HepG2 (cell line): ENCODE data around the gene ZNF32. TPM values are rescaled to one million over a fixed set of nuclear protein-coding genes. Genes with fewer than 3 reads are reported as not detected.

Source experiments
- FOXC1 ChIP-seq: sonication (generic); formaldehyde crosslinking; IDR thresholded peaks from 2 replicates; pipeline ENCODE4 v1.8.0; 2022; ENCODE audit warnings: mild to moderate bottlenecking, missing genetic modification reagents, borderline replicate concordance
- HOXA3 ChIP-seq: sonication (generic); formaldehyde crosslinking; IDR thresholded peaks from 2 replicates; pipeline ENCODE4 v1.5.0; 2020; ENCODE audit warnings: missing genetic modification reagents
- IKZF1 ChIP-seq: fragments of 450-650 bp; IDR thresholded peaks from 2 replicates; pipeline ENCODE4 v1.7.1; 2016
- SAFB2 ChIP-seq: sonication (generic); formaldehyde crosslinking; IDR thresholded peaks from 2 replicates; pipeline ENCODE4 v1.5.1; 2020; ENCODE audit warnings: missing genetic modification reagents, low read depth, mild to moderate bottlenecking, borderline replicate concordance
- ZBTB42 ChIP-seq: sonication (generic); formaldehyde crosslinking; IDR thresholded peaks from 2 replicates; pipeline ENCODE4 v1.5.0; 2020; ENCODE audit warnings: mild to moderate bottlenecking, missing genetic modification reagents
- ZNF337 ChIP-seq: sonication (generic); formaldehyde crosslinking; IDR thresholded peaks from 2 replicates; pipeline ENCODE4 v1.5.1; 2020; ENCODE audit warnings: missing genetic modification reagents, low read depth, mild to moderate bottlenecking, borderline replicate concordance
- ZNF34 ChIP-seq: sonication (generic); formaldehyde crosslinking; IDR thresholded peaks from 2 replicates; pipeline ENCODE4 v1.4.0; 2020; ENCODE audit warnings: mild to moderate bottlenecking, missing genetic modification reagents, borderline replicate concordance
- ZNF567 ChIP-seq: sonication (generic); formaldehyde crosslinking; IDR thresholded peaks from 2 replicates; pipeline ENCODE4 v1.8.1; 2023; ENCODE audit warnings: mild to moderate bottlenecking, missing genetic modification reagents, borderline replicate concordance
- ZNF792 ChIP-seq: IDR thresholded peaks from 2 replicates; pipeline ENCODE4 v1.6.1; 2016
- polyA plus RNA-seq, 8 experiments: library from polyadenylated mRNA; depleted of rRNA in 3 of 8; stranded (reverse) in 7 of 8; unstranded in 1 of 8; fragments of >200 nt; fragmentation: Illumina TruSeq in 4 of 8; extraction: Trizol in 4 of 8; gene quantifications; 2 replicates each; pipeline versions ENCODE4 v1.2.1 to v1.2.3, GENCODE V29; 2011 to 2016; ENCODE audit warnings: low read depth in 4 of 8, missing spikeins in 1 of 8, mixed read lengths in 1 of 8; ENCODE audit not compliant: insufficient read depth in 1 of 8
- total RNA-seq, 5 experiments: library from RNA; depleted of rRNA; stranded (reverse); fragments of >200 nt; fragmentation: Illumina TruSeq; extraction: Trizol; gene quantifications; 2 replicates each; pipeline ENCODE4 v1.2.3, GENCODE V29; 2016; ENCODE audit warnings: low read depth in 1 of 5
- TF ChIP-seq, protein P1 (sequence below): sonication (generic); formaldehyde crosslinking; IDR thresholded peaks from 2 replicates; pipeline ENCODE4 v1.8.0; 2022; ENCODE audit warnings: mild to moderate bottlenecking, missing genetic modification reagents; ENCODE audit not compliant: insufficient replicate concordance
- TF ChIP-seq, protein P2 (sequence below): sonication (generic); formaldehyde crosslinking; IDR thresholded peaks from 2 replicates; pipeline ENCODE4 v1.5.0; 2020; ENCODE audit warnings: missing genetic modification reagents
- TF ChIP-seq, protein P3 (sequence below): sonication (generic); formaldehyde crosslinking; IDR thresholded peaks from 2 replicates; pipeline ENCODE4 v1.4.0; 2020; ENCODE audit warnings: mild to moderate bottlenecking, missing genetic modification reagents
- TF ChIP-seq, protein P4 (sequence below): sonication (generic); formaldehyde crosslinking; conservative IDR thresholded peaks from 2 replicates; pipeline ENCODE4 v1.4.0; 2020; ENCODE audit warnings: missing genetic modification reagents

Gene ZNF32
- total and polyA plus RNA-seq, 2 of the 13 experiments (the other 11 are each of a cell fraction or from before 2014, with no cell fraction given): 12.5 to 16.9 TPM

DNA sequence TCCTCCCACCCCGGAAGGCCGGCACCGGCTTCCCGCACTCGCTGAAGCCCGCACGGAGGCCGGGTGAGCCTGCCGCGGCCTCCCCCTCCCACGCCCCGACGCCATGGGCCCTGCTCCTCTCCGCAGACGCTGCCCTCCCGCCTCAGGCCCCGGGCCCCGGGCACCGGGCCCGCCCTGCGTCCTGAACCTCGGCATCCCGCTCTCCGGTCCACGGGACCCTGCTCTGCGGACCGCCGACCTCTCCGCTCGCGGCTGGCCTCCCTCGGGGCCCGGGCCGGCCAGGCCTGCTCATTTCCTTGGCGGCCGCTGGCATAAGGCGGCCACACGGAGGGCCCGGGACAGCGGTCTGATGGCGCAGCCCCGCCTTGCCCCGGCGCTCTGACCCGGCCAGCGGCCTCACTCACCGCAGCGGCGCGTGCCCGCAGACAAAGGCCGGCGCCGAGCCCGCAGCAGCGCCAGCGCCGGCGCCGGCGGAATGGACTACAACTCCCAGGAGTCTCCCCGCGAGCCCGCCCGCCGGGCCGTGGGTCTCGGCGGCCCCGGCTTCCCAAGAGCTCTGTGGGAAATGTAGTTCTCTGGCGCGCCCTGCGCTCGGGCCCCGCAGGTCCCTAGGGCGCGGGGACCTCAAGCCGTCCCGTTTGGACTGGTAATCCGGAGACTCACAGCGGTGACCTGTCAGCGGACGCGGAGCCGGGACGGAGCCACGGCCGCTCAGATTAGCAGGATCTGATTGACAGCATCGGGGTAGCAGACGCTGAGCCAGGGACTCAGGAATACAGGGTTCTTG, at the start of gene ZNF32 (continued):
- TF ChIP-seq, protein P1, sequence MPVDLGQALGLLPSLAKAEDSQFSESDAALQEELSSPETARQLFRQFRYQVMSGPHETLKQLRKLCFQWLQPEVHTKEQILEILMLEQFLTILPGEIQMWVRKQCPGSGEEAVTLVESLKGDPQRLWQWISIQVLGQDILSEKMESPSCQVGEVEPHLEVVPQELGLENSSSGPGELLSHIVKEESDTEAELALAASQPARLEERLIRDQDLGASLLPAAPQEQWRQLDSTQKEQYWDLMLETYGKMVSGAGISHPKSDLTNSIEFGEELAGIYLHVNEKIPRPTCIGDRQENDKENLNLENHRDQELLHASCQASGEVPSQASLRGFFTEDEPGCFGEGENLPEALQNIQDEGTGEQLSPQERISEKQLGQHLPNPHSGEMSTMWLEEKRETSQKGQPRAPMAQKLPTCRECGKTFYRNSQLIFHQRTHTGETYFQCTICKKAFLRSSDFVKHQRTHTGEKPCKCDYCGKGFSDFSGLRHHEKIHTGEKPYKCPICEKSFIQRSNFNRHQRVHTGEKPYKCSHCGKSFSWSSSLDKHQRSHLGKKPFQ (CRISPR knock-in tag): no peak
- no peak for TF ChIP-seq ZNF567 (CRISPR knock-in tag)
- TF ChIP-seq, protein P2, sequence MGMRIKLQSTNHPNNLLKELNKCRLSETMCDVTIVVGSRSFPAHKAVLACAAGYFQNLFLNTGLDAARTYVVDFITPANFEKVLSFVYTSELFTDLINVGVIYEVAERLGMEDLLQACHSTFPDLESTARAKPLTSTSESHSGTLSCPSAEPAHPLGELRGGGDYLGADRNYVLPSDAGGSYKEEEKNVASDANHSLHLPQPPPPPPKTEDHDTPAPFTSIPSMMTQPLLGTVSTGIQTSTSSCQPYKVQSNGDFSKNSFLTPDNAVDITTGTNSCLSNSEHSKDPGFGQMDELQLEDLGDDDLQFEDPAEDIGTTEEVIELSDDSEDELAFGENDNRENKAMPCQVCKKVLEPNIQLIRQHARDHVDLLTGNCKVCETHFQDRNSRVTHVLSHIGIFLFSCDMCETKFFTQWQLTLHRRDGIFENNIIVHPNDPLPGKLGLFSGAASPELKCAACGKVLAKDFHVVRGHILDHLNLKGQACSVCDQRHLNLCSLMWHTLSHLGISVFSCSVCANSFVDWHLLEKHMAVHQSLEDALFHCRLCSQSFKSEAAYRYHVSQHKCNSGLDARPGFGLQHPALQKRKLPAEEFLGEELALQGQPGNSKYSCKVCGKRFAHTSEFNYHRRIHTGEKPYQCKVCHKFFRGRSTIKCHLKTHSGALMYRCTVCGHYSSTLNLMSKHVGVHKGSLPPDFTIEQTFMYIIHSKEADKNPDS (CRISPR knock-in tag): no peak
- TF ChIP-seq, protein P3, sequence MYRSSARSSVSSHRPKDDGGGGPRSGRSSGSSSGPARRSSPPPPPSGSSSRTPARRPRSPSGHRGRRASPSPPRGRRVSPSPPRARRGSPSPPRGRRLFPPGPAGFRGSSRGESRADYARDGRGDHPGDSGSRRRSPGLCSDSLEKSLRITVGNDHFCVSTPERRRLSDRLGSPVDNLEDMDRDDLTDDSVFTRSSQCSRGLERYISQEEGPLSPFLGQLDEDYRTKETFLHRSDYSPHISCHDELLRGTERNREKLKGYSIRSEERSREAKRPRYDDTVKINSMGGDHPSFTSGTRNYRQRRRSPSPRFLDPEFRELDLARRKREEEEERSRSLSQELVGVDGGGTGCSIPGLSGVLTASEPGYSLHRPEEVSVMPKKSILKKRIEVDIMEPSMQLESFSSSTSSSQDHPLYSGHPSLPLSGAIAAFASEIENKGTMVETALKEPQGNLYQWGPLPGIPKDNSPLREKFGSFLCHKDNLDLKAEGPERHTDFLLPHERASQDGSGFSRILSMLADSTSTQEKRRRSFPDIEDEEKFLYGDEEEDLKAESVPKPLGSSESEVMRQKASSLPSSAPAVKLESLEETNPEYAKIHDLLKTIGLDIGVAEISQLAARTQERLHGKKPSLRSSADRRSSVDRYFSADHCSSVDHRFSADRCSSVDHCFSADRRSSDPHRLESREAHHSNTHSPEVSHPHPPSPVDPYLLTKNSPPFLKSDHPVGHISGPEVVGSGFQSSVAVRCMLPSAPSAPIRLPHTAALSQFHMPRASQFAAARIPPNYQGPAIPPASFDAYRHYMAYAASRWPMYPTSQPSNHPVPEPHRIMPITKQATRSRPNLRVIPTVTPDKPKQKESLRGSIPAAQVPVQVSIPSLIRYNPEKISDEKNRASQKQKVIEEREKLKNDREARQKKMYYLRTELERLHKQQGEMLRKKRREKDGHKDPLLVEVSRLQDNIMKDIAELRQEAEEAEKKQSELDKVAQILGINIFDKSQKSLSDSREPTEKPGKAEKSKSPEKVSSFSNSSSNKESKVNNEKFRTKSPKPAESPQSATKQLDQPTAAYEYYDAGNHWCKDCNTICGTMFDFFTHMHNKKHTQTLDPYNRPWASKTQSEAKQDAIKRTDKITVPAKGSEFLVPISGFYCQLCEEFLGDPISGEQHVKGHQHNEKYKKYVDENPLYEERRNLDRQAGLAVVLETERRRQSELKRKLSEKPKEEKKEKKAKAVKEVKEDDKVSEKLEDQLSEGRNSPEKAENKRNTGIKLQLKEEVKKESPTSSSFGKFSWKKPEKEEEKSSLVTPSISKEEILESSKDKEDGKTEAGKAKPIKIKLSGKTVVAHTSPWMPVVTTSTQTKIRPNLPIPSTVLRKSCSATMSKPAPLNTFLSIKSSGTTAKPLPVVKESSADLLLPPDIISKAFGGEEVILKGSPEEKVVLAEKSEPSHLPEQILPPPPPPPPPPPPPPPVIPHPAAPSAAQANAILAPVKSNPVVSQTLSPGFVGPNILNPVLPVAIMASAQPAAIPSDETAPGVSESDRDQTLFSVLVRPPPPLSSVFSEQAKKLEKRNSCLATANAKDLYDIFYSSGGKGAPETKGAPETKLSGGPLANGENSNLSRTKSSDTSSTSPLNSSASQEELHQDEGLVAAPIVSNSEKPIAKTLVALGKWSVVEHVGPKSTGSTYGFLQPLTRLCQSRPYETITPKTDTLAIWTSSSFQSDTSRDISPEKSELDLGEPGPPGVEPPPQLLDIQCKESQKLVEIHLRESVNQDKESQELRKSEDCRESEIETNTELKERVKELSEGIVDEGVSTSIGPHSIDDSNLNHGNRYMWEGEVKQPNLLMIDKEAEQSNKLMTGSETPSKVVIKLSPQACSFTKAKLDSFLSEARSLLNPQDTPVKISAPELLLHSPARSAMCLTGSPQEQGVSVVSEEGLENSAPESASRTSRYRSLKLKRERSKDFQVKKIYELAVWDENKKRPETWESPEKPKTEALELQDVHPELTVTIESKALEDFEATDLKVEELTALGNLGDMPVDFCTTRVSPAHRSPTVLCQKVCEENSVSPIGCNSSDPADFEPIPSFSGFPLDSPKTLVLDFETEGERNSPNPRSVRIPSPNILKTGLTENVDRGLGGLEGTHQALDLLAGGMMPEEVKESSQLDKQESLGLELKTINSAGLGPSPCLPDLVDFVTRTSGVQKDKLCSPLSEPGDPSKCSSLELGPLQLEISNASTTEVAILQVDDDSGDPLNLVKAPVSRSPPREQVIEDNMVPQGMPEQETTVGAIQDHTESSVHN (CRISPR knock-in tag): no peak
- no peak for TF ChIP-seq ZNF792 (CRISPR knock-in tag)
- TF ChIP-seq ZNF34 (CRISPR knock-in tag): no peak
- TF ChIP-seq, protein P4, sequence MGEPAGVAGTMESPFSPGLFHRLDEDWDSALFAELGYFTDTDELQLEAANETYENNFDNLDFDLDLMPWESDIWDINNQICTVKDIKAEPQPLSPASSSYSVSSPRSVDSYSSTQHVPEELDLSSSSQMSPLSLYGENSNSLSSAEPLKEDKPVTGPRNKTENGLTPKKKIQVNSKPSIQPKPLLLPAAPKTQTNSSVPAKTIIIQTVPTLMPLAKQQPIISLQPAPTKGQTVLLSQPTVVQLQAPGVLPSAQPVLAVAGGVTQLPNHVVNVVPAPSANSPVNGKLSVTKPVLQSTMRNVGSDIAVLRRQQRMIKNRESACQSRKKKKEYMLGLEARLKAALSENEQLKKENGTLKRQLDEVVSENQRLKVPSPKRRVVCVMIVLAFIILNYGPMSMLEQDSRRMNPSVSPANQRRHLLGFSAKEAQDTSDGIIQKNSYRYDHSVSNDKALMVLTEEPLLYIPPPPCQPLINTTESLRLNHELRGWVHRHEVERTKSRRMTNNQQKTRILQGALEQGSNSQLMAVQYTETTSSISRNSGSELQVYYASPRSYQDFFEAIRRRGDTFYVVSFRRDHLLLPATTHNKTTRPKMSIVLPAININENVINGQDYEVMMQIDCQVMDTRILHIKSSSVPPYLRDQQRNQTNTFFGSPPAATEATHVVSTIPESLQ: no peak
- TF ChIP-seq HOXA3: peak; percentile 23; the same call in 1 of the 2 replicates
- TF ChIP-seq IKZF1: no peak
- TF ChIP-seq FOXC1 (CRISPR knock-in tag): no peak
- TF ChIP-seq SAFB2 (CRISPR knock-in tag): 0 out of 2 replicates have a peak, but pooled peaks have one; percentile 57
- TF ChIP-seq ZBTB42: no peak
- no peak for TF ChIP-seq ZNF337 (CRISPR knock-in tag)
